ENCODE results near the gene PCLO. TPM values are rescaled to one million over a fixed set of nuclear protein-coding genes. Genes with fewer than 3 reads are reported as not detected.
A peak's percentile ranks its signal among the peaks of the same experiment; 100 is the strongest.

The PCLO gene
- total and polyA plus RNA-seq, 3 experiments from 2014 or later, result not detected

DNA sequence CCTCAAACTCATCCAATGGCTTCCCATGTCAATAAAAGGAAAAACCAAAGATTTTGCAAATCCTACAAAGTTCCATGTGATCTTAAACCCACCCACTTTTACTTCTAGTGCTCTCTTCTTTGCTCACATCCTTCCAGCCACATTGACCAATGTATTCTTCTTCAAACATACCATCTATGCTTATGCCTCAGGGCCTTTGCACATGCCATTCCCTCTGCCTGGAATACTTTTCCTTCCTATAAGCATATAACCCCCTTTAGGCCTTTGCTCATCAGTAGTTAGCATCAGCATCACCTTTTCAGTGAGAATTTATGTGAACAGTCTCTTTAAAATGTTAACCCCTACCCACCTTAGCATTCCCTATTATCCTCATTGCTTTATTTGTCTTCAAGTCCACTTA is 11.0 kb upstream of the PCLO start:
- H3K36me3 Mint-ChIP-seq, result peaks cover 0 to 2% (median 0%) of the 10 kb centered on the region in 3 donors
- Histone ChIP-seq H3K27ac (ENCODE audit: low read depth, low read length) (no peak overlapping the region), H3K27me3 (ENCODE audit: insufficient read depth, low read length, poor library complexity, severe bottlenecking) (no peaks in the 10 kb centered on the region), H3K36me3 (ENCODE audit: insufficient read depth, low read length) (no peaks in the 10 kb centered on the region), H3K4me1 (ENCODE audit: insufficient read depth, low read length) (no peaks in the 10 kb centered on the region), H3K9me3 (ENCODE audit: low read length) (no peaks in the 10 kb centered on the region), H3K4me3 (ENCODE audit: low read length) (no peak overlapping the region)
- no peak overlapping the region for H3K27ac Mint-ChIP-seq
- no peak overlapping the region for H3K4me3 Mint-ChIP-seq
- POLR2A ChIA-PET, result no interaction called here
- no peak for DNase-seq
- no peaks in the 10 kb centered on the region for H3K4me1 Mint-ChIP-seq
- CTCF ChIA-PET, result no interaction called here
- peaks cover 2 to 45% (median 7%) of the 10 kb centered on the region in 5 donors for H3K9me3 Mint-ChIP-seq
- no peaks in the 10 kb centered on the region for H3K27me3 Mint-ChIP-seq

DNA sequence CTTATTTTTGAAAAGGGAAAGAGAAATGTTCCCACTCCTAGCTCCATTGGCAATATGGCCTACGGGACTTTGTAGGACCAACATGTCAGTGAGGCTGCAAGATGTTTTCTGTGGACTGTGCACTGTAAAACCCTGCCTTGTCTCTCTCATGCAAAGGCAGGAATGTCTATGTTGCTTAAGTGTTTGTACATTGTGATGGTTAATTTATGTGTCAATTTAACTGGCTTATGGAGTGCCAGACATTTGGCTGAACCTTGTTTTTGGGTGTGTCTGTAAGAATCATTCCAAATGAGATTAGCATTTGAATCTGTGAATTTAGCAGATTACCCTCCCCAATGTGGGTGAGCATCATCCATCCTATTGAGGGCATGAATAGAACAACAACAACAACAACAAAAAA is 4.1 kb upstream of the PCLO start:
- Histone ChIP-seq H3K27me3 (ENCODE audit: insufficient read depth, low read length, poor library complexity, severe bottlenecking) (no peaks in the 10 kb centered on the region), H3K4me1 (ENCODE audit: insufficient read depth, low read length) (no peaks in the 10 kb centered on the region), H3K36me3 (ENCODE audit: insufficient read depth, low read length) (no peaks in the 10 kb centered on the region), H3K9me3 (ENCODE audit: low read length) (no peaks in the 10 kb centered on the region), H3K27ac (ENCODE audit: low read depth, low read length) (no peak overlapping the region), H3K4me3 (ENCODE audit: low read length) (no peak overlapping the region)
- DNase-seq, result no peak
- Mint-ChIP-seq H3K27ac (no peak overlapping the region), H3K4me3 (no peak overlapping the region), H3K27me3 (peaks cover 0 to 3% of the 10 kb centered on the region in 2 donors), H3K36me3 (no peaks in the 10 kb centered on the region), H3K4me1 (peaks cover 2 to 6% (median 3%) of the 10 kb centered on the region in 3 donors), H3K9me3 (peaks cover 1 to 16% (median 8%) of the 10 kb centered on the region in 5 donors)
- ChIA-PET POLR2A (no interaction called here), CTCF (no interaction called here)

DNA sequence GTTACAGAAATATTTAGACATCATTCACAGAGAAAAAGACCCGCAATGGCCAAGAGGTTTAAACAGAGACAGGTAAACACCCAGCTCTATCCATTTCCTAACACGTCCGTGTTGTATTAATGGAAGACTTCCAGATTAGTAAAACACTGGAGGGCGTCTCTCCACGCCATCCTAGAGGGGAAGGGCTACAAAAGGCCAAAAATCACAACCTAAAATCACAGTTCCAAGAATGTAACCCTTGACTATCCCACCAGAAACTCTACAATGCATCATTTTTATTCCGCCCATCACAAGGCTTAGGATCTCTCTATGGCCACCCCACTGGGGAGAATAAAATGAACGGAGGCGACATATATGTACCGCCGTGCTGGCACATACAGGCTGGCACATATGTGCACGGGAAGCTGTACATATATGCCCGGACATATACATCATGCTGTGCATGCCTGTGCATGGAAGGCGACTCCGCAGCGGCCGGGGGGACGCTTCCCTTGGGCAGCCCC is 734 bp downstream of the PCLO start:
- Histone ChIP-seq H3K9me3 (ENCODE audit: low read length) (no peaks in the 10 kb centered on the region), H3K4me3 (ENCODE audit: low read length) (no peak overlapping the region), H3K27me3 (ENCODE audit: insufficient read depth, low read length, poor library complexity, severe bottlenecking) (no peaks in the 10 kb centered on the region), H3K27ac (ENCODE audit: low read depth, low read length) (no peak overlapping the region), H3K36me3 (ENCODE audit: insufficient read depth, low read length) (no peaks in the 10 kb centered on the region), H3K4me1 (ENCODE audit: insufficient read depth, low read length) (no peaks in the 10 kb centered on the region)
- H3K4me3 Mint-ChIP-seq, result peak overlapping the region in 3 of 7 donors; percentile 35 to 53 (median 52)
- DNase-seq, result no peak
- H3K4me1 Mint-ChIP-seq, result peaks cover 3 to 8% (median 4%) of the 10 kb centered on the region in 3 donors
- ChIA-PET POLR2A (no interaction called here), CTCF (no interaction called here)
- peaks cover 3% of the 10 kb centered on the region in 2 donors for H3K27me3 Mint-ChIP-seq
- peaks cover 0 to 16% (median 6%) of the 10 kb centered on the region in 5 donors for H3K9me3 Mint-ChIP-seq
- H3K27ac Mint-ChIP-seq, result peak overlapping the region in 1 of 8 donors; percentile 8
- H3K36me3 Mint-ChIP-seq, result no peaks in the 10 kb centered on the region

DNA sequence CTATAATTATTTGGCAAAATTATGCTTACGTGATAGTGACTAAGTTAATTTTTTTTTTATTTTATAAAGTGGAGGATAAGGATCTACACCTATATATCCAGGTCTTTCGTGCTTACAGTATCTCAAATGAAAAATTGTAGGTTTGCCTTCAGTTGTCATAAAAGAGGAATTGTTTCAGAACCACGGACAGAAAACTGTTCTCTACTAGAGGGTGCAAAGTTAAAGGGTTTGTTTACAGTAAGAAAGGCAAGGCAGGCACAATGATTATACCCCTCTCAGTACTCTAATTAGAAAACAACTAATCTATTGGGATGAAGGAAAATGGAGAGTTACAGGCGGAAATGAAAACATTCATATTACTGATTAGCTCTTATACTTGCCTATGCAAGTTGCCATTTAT is 1.5 kb downstream of the PCLO start:
- Histone ChIP-seq H3K4me1 (ENCODE audit: insufficient read depth, low read length) (no peaks in the 10 kb centered on the region), H3K27ac (ENCODE audit: low read depth, low read length) (no peak overlapping the region), H3K9me3 (ENCODE audit: low read length) (no peaks in the 10 kb centered on the region), H3K27me3 (ENCODE audit: insufficient read depth, low read length, poor library complexity, severe bottlenecking) (no peaks in the 10 kb centered on the region), H3K4me3 (ENCODE audit: low read length) (no peak overlapping the region), H3K36me3 (ENCODE audit: insufficient read depth, low read length) (no peaks in the 10 kb centered on the region)
- DNase-seq, result no peak
- Mint-ChIP-seq H3K27ac (no peak overlapping the region), H3K27me3 (peaks cover 3% of the 10 kb centered on the region in 2 donors), H3K36me3 (no peaks in the 10 kb centered on the region), H3K9me3 (peaks cover 0 to 16% (median 6%) of the 10 kb centered on the region in 5 donors), H3K4me3 (no peak overlapping the region), H3K4me1 (peaks cover 3 to 8% (median 4%) of the 10 kb centered on the region in 3 donors)
- ChIA-PET CTCF (no interaction called here), POLR2A (no interaction called here)

DNA sequence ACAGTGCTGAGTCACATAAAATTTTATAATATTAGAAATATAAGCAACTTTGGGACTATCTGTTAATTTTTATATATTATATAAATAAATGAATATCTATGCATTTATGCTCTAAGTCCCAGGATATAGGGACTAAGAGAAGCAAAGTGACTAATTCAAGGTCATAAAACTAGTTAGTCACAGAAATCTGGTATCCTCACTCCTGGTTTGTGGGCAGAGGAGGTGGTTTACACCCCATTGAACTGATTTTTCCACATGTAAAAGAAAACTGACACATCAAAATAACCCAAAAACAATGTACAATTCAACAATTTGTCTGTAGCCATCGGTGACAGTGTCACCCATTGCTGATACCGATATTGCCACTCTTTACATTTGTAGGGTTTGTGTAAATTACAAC is 3.0 kb downstream of the PCLO start:
- no peak overlapping the region for H3K4me3 Mint-ChIP-seq
- Histone ChIP-seq H3K4me3 (ENCODE audit: low read length) (no peak overlapping the region), H3K4me1 (ENCODE audit: insufficient read depth, low read length) (no peaks in the 10 kb centered on the region), H3K27ac (ENCODE audit: low read depth, low read length) (no peak overlapping the region), H3K36me3 (ENCODE audit: insufficient read depth, low read length) (no peaks in the 10 kb centered on the region), H3K9me3 (ENCODE audit: low read length) (no peaks in the 10 kb centered on the region), H3K27me3 (ENCODE audit: insufficient read depth, low read length, poor library complexity, severe bottlenecking) (no peaks in the 10 kb centered on the region)
- H3K27ac Mint-ChIP-seq, result no peak overlapping the region
- CTCF ChIA-PET, result no interaction called here
- no peak for DNase-seq
- POLR2A ChIA-PET, result no interaction called here
- peaks cover 0 to under 1% (median 0%) of the 10 kb centered on the region in 3 donors for H3K36me3 Mint-ChIP-seq
- peaks cover 3 to 8% (median 4%) of the 10 kb centered on the region in 3 donors for H3K4me1 Mint-ChIP-seq
- peaks cover 3% of the 10 kb centered on the region in 2 donors for H3K27me3 Mint-ChIP-seq
- peaks cover 0 to 19% (median 4%) of the 10 kb centered on the region in 5 donors for H3K9me3 Mint-ChIP-seq

DNA sequence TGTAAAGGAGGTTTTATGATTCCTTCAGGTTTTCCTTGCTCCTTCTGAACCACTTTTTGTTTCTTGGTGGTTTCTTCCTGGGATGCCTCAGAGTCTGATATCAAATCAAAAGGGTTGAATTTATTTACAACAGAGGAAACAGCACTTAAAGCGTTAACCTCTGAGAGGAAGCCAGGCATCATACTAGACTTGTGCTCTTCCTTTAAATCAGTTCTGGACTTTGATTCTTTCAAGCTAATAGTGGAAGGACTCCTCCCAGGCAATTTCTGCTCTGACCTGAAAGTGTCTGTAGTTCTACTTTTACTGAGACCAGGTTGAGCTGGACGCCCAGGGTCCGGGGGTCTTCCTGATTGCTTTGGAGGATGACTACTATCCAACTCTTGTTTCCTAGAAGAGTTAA is 6.7 kb downstream of the PCLO start:
- CTCF ChIA-PET, result no interaction called here
- H3K4me1 ChIP-seq (ENCODE audit: insufficient read depth, low read length), result no peaks in the 10 kb centered on the region
- peaks cover 0 to 3% (median 0%) of the 10 kb centered on the region in 3 donors for H3K36me3 Mint-ChIP-seq
- peaks cover 6 to 14% (median 8%) of the 10 kb centered on the region in 5 donors for H3K9me3 Mint-ChIP-seq
- H3K27me3 Mint-ChIP-seq, result no peaks in the 10 kb centered on the region
- no peaks in the 10 kb centered on the region for H3K4me1 Mint-ChIP-seq
- no peak overlapping the region for H3K27ac Mint-ChIP-seq
- no peaks in the 10 kb centered on the region for H3K27me3 ChIP-seq (ENCODE audit: insufficient read depth, low read length, poor library complexity, severe bottlenecking)
- H3K27ac ChIP-seq (ENCODE audit: low read depth, low read length), result no peak overlapping the region
- H3K4me3 Mint-ChIP-seq, result no peak overlapping the region
- POLR2A ChIA-PET, result no interaction called here
- no peaks in the 10 kb centered on the region for H3K36me3 ChIP-seq (ENCODE audit: insufficient read depth, low read length)
- H3K9me3 ChIP-seq (ENCODE audit: low read length), result no peaks in the 10 kb centered on the region
- H3K4me3 ChIP-seq (ENCODE audit: low read length), result no peak overlapping the region
- no peak for DNase-seq

DNA sequence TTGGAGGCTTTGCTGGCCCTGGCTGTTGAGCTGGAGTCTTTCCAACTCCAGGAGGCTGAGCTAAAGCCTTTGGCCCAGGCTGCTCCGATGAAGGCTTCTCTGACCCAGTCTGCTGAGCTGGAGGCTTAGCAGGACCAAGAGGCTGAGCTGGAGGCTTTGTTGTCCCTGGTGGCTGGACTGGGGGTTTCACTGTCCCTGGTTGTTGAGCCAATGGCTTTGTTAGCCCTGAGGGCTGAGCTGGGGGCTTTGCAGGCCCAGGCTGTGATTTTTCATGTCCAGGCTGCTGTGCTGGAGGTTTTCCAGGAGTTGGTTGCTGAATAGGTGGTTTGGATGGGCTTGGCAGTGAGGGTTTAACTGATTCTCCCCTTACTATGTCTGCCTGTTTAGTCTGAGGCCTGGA is 7.3 kb downstream of the PCLO start:
- H3K27me3 Mint-ChIP-seq, result no peaks in the 10 kb centered on the region
- H3K9me3 ChIP-seq (ENCODE audit: low read length), result no peaks in the 10 kb centered on the region
- no peaks in the 10 kb centered on the region for H3K36me3 ChIP-seq (ENCODE audit: insufficient read depth, low read length)
- H3K4me1 ChIP-seq (ENCODE audit: insufficient read depth, low read length), result no peaks in the 10 kb centered on the region
- no peak for DNase-seq
- H3K36me3 Mint-ChIP-seq, result peaks cover 0 to 3% (median 0%) of the 10 kb centered on the region in 3 donors
- no peak overlapping the region for H3K27ac Mint-ChIP-seq
- peaks cover 7 to 14% (median 8%) of the 10 kb centered on the region in 5 donors for H3K9me3 Mint-ChIP-seq
- H3K4me3 ChIP-seq (ENCODE audit: low read length), result no peak overlapping the region
- no peaks in the 10 kb centered on the region for H3K4me1 Mint-ChIP-seq
- POLR2A ChIA-PET, result no interaction called here
- CTCF ChIA-PET, result no interaction called here
- no peak overlapping the region for H3K4me3 Mint-ChIP-seq
- no peak overlapping the region for H3K27ac ChIP-seq (ENCODE audit: low read depth, low read length)
- no peaks in the 10 kb centered on the region for H3K27me3 ChIP-seq (ENCODE audit: insufficient read depth, low read length, poor library complexity, severe bottlenecking)

DNA sequence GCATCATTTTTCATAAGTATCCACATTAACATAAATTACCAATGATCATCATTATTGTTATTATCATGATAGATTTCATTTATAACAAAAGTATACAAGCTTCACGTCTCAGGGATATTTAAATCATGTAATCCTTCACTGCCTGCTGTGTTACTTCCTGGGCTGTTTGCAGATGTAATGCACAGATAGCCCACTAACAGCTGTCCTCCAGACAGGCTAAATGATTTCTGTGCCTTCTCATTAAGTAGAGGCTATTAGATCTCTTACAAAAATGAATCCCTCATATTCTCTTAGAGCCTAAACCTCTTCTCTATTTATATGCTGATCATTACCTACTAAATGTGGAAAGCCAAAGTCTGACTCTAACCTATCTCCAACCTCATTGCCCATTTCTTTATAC is 9.3 kb downstream of the PCLO start:
- H3K9me3 Mint-ChIP-seq, result peaks cover 8 to 23% (median 11%) of the 10 kb centered on the region in 5 donors
- H3K4me3 Mint-ChIP-seq, result no peak overlapping the region
- Histone ChIP-seq H3K27ac (ENCODE audit: low read depth, low read length) (no peak overlapping the region), H3K4me1 (ENCODE audit: insufficient read depth, low read length) (no peaks in the 10 kb centered on the region), H3K27me3 (ENCODE audit: insufficient read depth, low read length, poor library complexity, severe bottlenecking) (no peaks in the 10 kb centered on the region), H3K36me3 (ENCODE audit: insufficient read depth, low read length) (no peaks in the 10 kb centered on the region), H3K4me3 (ENCODE audit: low read length) (no peak overlapping the region), H3K9me3 (ENCODE audit: low read length) (no peaks in the 10 kb centered on the region)
- no peaks in the 10 kb centered on the region for H3K4me1 Mint-ChIP-seq
- no peak for DNase-seq
- CTCF ChIA-PET, result no interaction called here
- H3K27me3 Mint-ChIP-seq, result no peaks in the 10 kb centered on the region
- POLR2A ChIA-PET, result no interaction called here
- no peak overlapping the region for H3K27ac Mint-ChIP-seq
- H3K36me3 Mint-ChIP-seq, result peaks cover 0 to 3% (median 0%) of the 10 kb centered on the region in 3 donors

DNA sequence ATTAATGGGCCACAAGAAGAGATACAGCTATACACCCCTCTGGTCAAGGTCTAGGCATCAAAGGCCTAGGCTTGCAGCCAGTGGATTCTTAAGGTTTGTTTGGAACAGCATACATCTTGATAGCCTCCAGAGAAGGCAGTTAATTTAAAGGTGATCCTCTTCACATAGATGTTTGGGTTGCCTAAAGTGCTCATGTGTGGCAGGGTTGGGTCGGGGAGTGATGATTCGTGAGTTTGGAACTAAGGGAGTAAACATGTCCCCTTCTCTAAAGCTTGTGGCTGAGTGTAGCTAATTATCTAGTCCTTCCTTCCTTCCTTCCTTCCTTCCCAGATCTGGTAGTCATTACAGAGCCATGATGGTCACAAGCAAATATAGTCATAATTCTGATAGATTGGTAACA is 12.4 kb downstream of the PCLO start:
- no peaks in the 10 kb centered on the region for H3K27me3 ChIP-seq (ENCODE audit: insufficient read depth, low read length, poor library complexity, severe bottlenecking)
- Mint-ChIP-seq H3K27ac (no peak overlapping the region), H3K4me1 (no peaks in the 10 kb centered on the region)

More for the DNA sequence above, 12.4 kb downstream of the PCLO start:
- Mint-ChIP-seq H3K9me3 (peaks cover 8 to 31% (median 17%) of the 10 kb centered on the region in 5 donors), H3K4me3 (no peak overlapping the region), H3K27me3 (no peaks in the 10 kb centered on the region), H3K36me3 (peaks cover 0 to 3% (median 0%) of the 10 kb centered on the region in 3 donors)
- Histone ChIP-seq H3K27ac (ENCODE audit: low read depth, low read length) (no peak overlapping the region), H3K36me3 (ENCODE audit: insufficient read depth, low read length) (no peaks in the 10 kb centered on the region), H3K4me3 (ENCODE audit: low read length) (no peak overlapping the region), H3K4me1 (ENCODE audit: insufficient read depth, low read length) (no peaks in the 10 kb centered on the region), H3K9me3 (ENCODE audit: low read length) (no peaks in the 10 kb centered on the region)
- CTCF ChIA-PET, result no interaction called here
- POLR2A ChIA-PET, result no interaction called here
- DNase-seq, result no peak
